ENCODE results near the gene PRRC2A.

The PRRC2A gene

DNA sequence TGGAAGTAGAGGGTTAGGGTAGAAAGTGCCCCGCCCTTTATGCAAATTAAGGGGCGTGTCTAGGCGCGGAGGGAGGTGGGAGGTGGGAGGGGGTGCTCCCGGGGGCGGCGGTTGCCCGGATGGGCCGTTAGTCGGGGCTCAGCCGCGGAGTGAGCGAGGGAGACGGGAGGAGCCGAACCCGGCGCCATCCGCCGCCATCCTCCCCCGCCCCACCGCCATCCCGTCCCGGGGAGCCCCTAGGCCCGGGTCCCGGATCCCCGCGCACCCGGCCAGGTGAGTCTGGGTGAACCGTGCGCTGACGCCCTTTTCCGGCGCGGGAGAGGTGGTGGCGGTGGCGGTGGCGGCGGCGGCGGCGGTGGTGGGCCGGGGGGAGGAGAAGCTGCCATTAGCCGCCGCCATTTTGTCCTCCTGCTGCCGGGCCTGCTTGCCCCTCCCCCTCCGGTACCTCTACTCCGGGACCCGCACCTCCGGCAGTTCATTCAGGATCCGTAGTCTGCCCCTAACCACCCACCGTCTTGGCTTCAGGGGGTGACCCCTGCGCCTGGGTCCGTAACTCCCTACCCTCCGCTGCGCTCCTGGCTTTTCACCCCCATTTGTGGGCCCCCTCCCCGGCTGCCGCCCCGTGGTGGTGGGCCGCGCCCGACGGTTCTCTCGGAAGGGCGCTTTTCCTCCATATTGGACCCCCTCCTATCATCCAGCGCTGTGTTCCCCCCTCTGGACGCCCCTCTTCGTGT lies at the start of gene PRRC2A:
Gene PRRC2A (plus strand): TSS at position 130 of the 734 bp plus-strand sequence. CDS start 2,075 bp downstream, outside the sequence.
- DNase-seq: peak; percentile 95

DNA sequence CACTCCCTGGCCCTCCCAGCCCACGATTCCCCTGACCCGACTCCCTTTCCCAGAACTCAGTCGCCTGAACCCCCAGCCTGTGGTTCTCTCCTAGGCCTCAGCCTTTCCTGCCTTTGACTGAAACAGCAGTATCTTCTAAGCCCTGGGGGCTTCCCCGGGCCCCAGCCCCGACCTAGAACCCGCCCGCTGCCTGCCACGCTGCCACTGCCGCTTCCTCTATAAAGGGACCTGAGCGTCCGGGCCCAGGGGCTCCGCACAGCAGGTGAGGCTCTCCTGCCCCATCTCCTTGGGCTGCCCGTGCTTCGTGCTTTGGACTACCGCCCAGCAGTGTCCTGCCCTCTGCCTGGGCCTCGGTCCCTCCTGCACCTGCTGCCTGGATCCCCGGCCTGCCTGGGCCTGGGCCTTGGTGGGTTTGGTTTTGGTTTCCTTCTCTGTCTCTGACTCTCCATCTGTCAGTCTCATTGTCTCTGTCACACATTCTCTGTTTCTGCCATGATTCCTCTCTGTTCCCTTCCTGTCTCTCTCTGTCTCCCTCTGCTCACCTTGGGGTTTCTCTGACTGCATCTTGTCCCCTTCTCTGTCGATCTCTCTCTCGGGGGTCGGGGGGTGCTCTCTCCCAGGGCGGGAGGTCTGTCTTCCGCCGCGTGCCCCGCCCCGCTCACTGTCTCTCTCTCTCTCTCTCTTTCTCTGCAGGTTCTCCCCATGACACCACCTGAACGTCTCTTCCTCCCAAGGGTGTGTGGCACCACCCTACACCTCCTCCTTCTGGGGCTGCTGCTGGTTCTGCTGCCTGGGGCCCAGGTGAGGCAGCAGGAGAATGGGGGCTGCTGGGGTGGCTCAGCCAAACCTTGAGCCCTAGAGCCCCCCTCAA lies 48.2 kb upstream of the PRRC2A start, which contains the start of gene LTA:
Gene LTA (plus strand): TSS at position 249 of the 871 bp plus-strand sequence. CDS start 454 bp downstream, at position 703.
- DNase-seq: peak; percentile 79

DNA sequence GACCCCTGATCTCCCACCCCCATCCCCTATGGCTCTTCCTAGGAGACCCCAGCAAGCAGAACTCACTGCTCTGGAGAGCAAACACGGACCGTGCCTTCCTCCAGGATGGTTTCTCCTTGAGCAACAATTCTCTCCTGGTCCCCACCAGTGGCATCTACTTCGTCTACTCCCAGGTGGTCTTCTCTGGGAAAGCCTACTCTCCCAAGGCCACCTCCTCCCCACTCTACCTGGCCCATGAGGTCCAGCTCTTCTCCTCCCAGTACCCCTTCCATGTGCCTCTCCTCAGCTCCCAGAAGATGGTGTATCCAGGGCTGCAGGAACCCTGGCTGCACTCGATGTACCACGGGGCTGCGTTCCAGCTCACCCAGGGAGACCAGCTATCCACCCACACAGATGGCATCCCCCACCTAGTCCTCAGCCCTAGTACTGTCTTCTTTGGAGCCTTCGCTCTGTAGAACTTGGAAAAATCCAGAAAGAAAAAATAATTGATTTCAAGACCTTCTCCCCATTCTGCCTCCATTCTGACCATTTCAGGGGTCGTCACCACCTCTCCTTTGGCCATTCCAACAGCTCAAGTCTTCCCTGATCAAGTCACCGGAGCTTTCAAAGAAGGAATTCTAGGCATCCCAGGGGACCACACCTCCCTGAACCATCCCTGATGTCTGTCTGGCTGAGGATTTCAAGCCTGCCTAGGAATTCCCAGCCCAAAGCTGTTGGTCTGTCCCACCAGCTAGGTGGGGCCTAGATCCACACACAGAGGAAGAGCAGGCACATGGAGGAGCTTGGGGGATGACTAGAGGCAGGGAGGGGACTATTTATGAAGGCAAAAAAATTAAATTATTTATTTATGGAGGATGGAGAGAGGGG lies 47.0 kb upstream of the PRRC2A start:
- DNase-seq: no peak

DNA sequence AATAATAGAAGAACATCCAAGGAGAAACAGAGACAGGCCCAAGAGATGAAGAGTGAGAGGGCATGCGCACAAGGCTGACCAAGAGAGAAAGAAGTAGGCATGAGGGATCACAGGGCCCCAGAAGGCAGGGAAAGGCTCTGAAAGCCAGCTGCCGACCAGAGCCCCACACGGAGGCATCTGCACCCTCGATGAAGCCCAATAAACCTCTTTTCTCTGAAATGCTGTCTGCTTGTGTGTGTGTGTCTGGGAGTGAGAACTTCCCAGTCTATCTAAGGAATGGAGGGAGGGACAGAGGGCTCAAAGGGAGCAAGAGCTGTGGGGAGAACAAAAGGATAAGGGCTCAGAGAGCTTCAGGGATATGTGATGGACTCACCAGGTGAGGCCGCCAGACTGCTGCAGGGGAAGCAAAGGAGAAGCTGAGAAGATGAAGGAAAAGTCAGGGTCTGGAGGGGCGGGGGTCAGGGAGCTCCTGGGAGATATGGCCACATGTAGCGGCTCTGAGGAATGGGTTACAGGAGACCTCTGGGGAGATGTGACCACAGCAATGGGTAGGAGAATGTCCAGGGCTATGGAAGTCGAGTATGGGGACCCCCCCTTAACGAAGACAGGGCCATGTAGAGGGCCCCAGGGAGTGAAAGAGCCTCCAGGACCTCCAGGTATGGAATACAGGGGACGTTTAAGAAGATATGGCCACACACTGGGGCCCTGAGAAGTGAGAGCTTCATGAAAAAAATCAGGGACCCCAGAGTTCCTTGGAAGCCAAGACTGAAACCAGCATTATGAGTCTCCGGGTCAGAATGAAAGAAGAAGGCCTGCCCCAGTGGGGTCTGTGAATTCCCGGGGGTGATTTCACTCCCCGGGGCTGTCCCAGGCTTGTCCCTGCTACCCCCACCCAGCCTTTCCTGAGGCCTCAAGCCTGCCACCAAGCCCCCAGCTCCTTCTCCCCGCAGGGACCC lies 46.1 kb upstream of the PRRC2A start:
- DNase-seq: no peak

DNA sequence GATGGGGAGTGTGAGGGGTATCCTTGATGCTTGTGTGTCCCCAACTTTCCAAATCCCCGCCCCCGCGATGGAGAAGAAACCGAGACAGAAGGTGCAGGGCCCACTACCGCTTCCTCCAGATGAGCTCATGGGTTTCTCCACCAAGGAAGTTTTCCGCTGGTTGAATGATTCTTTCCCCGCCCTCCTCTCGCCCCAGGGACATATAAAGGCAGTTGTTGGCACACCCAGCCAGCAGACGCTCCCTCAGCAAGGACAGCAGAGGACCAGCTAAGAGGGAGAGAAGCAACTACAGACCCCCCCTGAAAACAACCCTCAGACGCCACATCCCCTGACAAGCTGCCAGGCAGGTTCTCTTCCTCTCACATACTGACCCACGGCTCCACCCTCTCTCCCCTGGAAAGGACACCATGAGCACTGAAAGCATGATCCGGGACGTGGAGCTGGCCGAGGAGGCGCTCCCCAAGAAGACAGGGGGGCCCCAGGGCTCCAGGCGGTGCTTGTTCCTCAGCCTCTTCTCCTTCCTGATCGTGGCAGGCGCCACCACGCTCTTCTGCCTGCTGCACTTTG lies 45.1 kb upstream of the PRRC2A start, which contains the start of gene TNF:
Gene TNF (plus strand): TSS at position 231 of the 567 bp plus-strand sequence. CDS start 177 bp downstream, at position 408.
- DNase-seq: peak; percentile 79

DNA sequence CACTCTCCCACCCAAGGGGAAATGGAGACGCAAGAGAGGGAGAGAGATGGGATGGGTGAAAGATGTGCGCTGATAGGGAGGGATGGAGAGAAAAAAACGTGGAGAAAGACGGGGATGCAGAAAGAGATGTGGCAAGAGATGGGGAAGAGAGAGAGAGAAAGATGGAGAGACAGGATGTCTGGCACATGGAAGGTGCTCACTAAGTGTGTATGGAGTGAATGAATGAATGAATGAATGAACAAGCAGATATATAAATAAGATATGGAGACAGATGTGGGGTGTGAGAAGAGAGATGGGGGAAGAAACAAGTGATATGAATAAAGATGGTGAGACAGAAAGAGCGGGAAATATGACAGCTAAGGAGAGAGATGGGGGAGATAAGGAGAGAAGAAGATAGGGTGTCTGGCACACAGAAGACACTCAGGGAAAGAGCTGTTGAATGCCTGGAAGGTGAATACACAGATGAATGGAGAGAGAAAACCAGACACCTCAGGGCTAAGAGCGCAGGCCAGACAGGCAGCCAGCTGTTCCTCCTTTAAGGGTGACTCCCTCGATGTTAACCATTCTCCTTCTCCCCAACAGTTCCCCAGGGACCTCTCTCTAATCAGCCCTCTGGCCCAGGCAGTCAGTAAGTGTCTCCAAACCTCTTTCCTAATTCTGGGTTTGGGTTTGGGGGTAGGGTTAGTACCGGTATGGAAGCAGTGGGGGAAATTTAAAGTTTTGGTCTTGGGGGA lies 44.4 kb upstream of the PRRC2A start:
- DNase-seq: no peak

DNA sequence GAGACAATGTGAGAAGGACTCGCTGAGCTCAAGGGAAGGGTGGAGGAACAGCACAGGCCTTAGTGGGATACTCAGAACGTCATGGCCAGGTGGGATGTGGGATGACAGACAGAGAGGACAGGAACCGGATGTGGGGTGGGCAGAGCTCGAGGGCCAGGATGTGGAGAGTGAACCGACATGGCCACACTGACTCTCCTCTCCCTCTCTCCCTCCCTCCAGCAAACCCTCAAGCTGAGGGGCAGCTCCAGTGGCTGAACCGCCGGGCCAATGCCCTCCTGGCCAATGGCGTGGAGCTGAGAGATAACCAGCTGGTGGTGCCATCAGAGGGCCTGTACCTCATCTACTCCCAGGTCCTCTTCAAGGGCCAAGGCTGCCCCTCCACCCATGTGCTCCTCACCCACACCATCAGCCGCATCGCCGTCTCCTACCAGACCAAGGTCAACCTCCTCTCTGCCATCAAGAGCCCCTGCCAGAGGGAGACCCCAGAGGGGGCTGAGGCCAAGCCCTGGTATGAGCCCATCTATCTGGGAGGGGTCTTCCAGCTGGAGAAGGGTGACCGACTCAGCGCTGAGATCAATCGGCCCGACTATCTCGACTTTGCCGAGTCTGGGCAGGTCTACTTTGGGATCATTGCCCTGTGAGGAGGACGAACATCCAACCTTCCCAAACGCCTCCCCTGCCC lies 43.5 kb upstream of the PRRC2A start:
- peak; percentile 51 for DNase-seq

DNA sequence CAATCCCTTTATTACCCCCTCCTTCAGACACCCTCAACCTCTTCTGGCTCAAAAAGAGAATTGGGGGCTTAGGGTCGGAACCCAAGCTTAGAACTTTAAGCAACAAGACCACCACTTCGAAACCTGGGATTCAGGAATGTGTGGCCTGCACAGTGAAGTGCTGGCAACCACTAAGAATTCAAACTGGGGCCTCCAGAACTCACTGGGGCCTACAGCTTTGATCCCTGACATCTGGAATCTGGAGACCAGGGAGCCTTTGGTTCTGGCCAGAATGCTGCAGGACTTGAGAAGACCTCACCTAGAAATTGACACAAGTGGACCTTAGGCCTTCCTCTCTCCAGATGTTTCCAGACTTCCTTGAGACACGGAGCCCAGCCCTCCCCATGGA lies 42.9 kb upstream of the PRRC2A start:
- no peak for DNase-seq

DNA sequence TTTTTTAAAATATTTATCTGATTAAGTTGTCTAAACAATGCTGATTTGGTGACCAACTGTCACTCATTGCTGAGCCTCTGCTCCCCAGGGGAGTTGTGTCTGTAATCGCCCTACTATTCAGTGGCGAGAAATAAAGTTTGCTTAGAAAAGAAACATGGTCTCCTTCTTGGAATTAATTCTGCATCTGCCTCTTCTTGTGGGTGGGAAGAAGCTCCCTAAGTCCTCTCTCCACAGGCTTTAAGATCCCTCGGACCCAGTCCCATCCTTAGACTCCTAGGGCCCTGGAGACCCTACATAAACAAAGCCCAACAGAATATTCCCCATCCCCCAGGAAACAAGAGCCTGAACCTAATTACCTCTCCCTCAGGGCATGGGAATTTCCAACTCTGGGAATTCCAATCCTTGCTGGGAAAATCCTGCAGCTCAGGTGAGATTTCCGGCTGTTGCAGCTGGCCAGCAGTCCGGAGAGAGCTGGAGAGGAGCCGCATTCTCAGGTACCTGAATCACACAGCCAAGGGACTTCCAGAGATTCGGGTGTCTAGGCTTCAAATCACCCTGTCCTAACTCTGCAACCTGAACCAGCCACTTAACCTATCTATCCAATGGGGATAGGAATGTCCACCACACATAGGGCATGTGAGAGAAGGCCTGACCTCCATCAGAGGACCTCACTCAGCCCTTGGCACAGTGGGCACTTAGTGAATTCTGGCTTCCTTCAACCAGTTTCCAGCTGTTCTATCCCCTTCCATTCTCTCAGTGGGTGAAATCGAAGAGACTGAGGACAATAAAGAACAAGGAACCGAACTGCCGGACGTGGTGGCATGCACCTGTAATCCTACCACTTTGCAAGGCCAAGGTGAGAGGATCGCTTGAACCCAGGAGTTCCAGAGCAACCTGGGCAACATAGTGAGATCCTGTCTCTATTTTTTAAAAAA lies 42.1 kb upstream of the PRRC2A start:
- DNase-seq: no peak

DNA sequence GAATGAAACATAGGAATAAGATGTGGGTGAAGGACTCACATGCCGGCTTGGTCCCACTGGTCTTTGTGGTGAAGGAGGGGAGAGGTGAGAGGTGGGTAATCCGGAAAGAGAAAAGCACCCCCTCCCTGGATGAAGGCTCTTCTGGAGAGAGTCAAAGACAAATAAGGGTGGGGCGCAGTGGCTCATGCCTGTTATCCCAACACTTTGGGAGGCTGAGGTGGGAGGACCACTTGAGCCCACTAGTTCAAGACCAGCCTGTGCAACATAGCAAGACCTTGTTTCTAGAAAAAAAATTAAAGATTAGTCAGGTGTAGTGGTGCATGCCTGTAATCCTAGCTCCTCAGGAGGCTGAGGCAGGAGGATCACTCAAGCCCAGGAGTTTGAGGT lies 41.4 kb upstream of the PRRC2A start:
- DNase-seq: no peak

DNA sequence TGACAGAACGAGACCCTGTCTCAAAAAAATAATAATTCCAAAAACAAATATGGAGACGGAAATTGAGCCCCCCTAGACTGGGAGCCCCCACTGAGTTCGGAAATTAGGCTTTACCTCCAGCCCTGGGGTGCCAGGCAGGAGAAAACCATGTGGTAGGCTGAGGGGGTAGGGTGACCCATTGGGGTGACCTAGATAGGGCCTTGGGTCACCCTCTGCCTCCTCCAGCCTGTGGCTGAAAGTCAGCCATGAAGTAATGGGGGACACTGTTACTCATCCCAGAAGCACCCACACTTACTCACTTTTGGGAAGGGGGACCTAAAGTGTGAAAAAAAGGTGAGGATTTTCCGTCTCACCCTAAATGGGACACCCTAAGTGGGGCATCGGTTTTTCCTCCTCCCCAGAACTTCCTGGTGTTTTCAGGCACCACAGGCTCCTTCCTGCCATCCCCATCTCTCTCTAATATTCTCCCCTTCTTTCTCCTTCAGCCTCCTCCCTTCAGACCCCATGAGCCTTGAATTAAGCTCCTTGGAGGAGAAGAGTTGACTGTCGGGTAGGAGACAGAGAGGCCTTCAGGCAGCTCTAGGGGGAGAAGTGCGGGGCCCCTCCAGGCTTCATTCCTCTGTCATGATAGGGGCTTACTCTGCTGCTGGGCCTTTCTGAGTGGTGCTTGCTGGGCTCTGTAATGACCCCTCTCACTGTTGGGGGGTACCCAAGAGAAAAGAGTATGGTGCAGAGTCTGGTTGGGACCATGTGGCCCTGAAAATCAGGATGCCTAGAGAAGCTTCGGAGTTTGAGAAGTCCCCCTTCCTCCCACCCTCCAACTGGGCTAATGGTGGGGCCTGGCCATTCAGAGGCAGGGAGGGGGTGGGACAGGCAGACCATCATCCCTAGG lies 40.7 kb upstream of the PRRC2A start:
- no peak for DNase-seq

DNA sequence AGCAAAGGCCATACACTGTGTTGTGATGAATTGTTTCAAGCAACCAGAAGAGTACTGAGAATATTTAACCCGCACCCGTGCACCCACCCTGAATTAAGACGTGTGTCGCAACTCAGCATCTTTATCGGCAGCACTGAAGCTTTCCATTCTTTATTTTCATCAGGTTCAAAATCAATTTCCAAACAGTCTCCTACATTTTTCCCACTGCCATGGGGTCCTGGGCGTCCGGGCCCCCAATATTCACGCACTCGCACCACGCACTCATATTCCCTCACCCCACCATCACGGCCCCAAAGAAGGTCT lies 40.1 kb upstream of the PRRC2A start:
- no peak for DNase-seq

DNA sequence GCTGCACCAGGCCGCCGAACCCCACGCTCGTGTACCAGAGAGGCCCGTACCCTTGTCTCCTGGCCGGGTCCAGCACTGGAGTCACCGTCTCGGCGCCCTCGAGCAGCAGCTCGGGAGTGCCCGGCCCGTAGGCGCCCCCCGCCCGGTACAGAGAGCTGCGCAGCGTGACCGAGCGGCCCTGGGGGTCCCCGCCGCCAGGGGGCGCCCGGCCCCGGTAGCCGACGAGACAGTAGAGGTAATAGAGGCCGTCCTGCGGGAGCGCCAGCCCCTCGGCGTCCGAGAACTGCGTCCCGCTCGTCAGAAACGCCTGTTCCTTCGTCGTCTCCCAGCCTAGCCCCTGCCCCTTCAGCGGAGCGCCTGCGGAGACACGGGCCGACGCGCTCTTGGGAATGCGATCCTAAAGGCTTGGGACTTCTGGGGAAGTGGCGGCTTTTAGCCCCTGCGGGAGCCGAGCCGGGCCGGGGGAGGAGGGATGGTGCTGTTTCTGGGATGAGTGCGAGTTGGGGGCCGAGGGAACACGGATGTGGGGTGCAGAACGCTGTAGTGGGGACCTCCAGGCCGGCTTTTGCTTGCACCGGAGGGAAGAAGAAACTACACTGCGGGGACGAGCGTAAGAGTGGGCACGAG lies 39.6 kb upstream of the PRRC2A start:
- peak; percentile 94 for DNase-seq

DNA sequence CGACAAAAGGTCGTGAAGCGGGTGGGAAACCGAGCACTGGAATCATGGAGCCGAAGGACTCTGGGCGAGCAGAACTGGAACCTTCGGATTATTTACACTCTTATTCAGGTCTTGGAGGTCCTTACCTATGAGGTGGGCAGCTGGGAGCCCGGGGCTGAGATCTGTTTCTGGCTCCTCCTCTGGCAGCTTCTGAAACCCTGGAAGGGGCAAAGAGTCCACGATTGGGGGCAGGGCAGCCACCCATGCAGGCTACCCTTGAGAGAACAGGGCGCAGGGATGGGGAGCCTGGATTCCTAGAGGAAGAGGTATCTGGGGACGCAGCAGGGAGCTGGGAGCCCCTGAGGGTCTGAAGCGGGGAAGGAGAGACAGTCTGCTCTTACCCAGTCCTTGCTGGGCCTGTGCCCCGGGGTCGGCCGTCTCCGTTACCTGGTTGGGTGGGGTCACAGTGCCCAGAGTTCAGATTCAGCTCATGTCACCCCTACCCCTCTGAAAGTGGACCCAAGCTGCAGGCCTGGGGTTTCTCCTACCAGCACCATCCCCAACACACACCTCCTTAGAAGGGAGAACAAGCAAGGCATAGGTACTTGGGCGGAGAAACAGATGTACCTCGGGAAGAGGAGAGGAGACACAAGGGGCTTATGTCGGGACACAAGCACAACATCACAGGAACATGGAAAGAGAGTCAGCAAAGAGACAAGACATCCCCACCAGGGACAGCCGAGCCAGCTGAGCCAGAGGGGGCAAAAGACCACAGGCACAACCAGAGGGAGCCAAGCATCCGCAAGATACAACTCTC lies 38.9 kb upstream of the PRRC2A start:
- DNase-seq: no peak

DNA sequence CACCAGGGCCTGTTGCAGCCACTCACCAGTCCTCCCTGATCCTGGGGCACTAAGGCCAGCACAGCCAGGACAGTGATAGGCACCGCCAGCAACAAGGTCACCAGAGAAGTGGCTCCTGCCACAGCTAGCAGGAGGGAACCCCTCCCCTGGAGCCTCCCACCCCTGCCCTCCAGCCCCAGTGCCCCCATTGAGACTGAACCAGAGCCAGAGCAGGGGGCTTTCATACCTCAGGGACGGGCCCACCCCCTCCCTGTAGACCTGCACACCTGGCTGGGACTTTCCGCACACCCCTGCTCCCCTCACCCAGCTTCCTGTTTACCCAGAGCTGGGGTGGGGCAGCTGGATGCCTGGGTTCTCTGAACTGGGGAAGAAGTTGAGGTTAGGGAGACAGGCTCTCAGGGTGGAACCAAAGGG lies 38.3 kb upstream of the PRRC2A start, which contains the start of gene LTB:
Gene LTB (minus strand): TSS at position 195 of the 414 bp plus-strand sequence. CDS start 7 bp downstream, at position 188.
- DNase-seq: peak; percentile 74

DNA sequence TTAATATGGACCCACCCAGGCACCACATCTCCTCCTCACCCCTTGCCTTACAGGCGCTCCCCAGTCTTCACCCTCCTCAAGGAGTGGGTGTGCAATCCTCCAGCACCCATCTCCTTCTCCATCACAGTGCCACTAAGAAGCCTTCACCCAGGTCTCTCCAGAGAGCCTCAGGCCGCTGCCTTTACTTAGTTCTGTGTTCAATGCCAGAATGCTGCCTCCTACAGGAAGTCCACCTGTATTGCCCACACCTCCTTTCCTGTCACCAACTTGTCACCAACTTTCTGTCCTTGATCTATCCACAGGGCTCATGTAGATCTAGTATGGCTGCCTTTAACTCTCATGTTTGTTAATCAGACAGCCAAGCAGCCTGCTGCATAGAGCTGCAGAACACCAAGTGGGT lies 35.0 kb upstream of the PRRC2A start:
- DNase-seq: no peak
